ENCODE measurements around the gene ZNF814. TPM values are rescaled to one million over a fixed set of nuclear protein-coding genes. Genes with fewer than 3 reads are reported as not detected.
"Not testable (repeated sequence)": the region's sequence is repeated elsewhere in the genome, so short reads cannot be mapped to it uniquely, and the experiment has no call there.

ZNF814 gene
- 1 to 10 TPM; 9.3 to 9.6 TPM for total RNA-seq

GRCh38 chr19:57888560-57889231 is at the start of gene ZNF814:
Gene ZNF814, minus strand, starts transcription at chr19:57889037. Its CDS starts 235 bp downstream, at chr19:57888802.
- CTCF ChIA-PET = no interaction called here
- peak within 1 kb of the TSS; percentile 31 for H3K27ac Mint-ChIP-seq
- peak; percentile 80 for DNase-seq
- H3K4me3 Mint-ChIP-seq = peak within 1 kb of the TSS; percentile 79
- no peaks in the 10 kb centered on the region for H3K27me3 Mint-ChIP-seq
- peaks cover 46% of the 10 kb centered on the region for H3K9me3 Mint-ChIP-seq
- POLR2A ChIA-PET = interaction anchor here (0.8 to 1.2 kb wide), 4 partner anchors 28 to 256 kb away, joined by 3 to 5 read pairs (median 4); partner anchors contain the start of genes ZNF211, ZNF417 and ZNF587
- H3K4me1 Mint-ChIP-seq = peaks cover 19% of the 10 kb centered on the region
- peaks cover 59% of the 10 kb centered on the region for H3K36me3 Mint-ChIP-seq (ENCODE audit: low read depth)

GRCh38 chr19:57935731-57936130 is 46.9 kb upstream of the ZNF814 start:
- Mint-ChIP-seq H3K4me3 (no peak overlapping the region), H3K9me3 (peaks cover 53% of the 10 kb centered on the region), H3K27me3 (no peaks in the 10 kb centered on the region), H3K4me1 (peaks cover 10% of the 10 kb centered on the region), H3K27ac (no peak overlapping the region), H3K36me3 (ENCODE audit: low read depth) (peaks cover 58% of the 10 kb centered on the region)
- no peak for DNase-seq
- CTCF ChIA-PET = interaction anchor here (0.5 kb wide), 1 partner anchor 110 kb away, joined by 3 read pairs; no protein-coding TSS in a partner anchor
- POLR2A ChIA-PET = interaction anchor here (1.9 kb wide), 1 partner anchor 20 kb away, joined by 8 read pairs; the partner anchor contains the start of gene ZNF417

- Mint-ChIP-seq H3K9me3 (peaks cover 54% of the 10 kb centered on the region), H3K4me1 (peaks cover 10% of the 10 kb centered on the region)
- POLR2A ChIA-PET = interaction anchor here (1.9 kb wide), 1 partner anchor 19 kb away, joined by 8 read pairs; the partner anchor contains the start of gene ZNF417
Observed at GRCh38 chr19:57934820-57935665, 46.2 kb upstream of the ZNF814 start, which contains the start of gene ZNF418. Gene ZNF418, minus strand, starts transcription at chr19:57935402. Its CDS starts 1,580 bp downstream, at chr19:57933822.

GRCh38 chr19:57927587-57927986 is 38.8 kb upstream of the ZNF814 start:
- no peak for DNase-seq
- CTCF ChIA-PET = no interaction called here
- no peak overlapping the region for H3K27ac Mint-ChIP-seq
- H3K4me1 Mint-ChIP-seq = no peaks in the 10 kb centered on the region
- H3K27me3 Mint-ChIP-seq = no peaks in the 10 kb centered on the region
- H3K4me3 Mint-ChIP-seq = no peak overlapping the region
- H3K9me3 Mint-ChIP-seq = peaks cover 55% of the 10 kb centered on the region
- POLR2A ChIA-PET = no interaction called here
- H3K36me3 Mint-ChIP-seq (ENCODE audit: low read depth) = peaks cover 36% of the 10 kb centered on the region

More at GRCh38 chr19:57934820-57935665, 46.2 kb upstream of the ZNF814 start, which contains the start of gene ZNF418:
- peak; percentile 51 for DNase-seq
- H3K27me3 Mint-ChIP-seq = no peaks in the 10 kb centered on the region
- peak within 1 kb of the TSS; percentile 76 for H3K4me3 Mint-ChIP-seq
- CTCF ChIA-PET = no interaction called here
- H3K27ac Mint-ChIP-seq = no peak within 1 kb of the TSS
- H3K36me3 Mint-ChIP-seq (ENCODE audit: low read depth) = peaks cover 56% of the 10 kb centered on the region

GRCh38 chr19:57916168-57916995 is 27.5 kb upstream of the ZNF814 start, which contains the start of gene ZNF417:
Gene ZNF417, minus strand, starts transcription at chr19:57916592. Its CDS starts 181 bp downstream, at chr19:57916411.
- DNase-seq = peak; percentile 86
- H3K4me3 Mint-ChIP-seq = peak within 1 kb of the TSS; percentile 89
- POLR2A ChIA-PET = interaction anchor here (0.6 to 1.9 kb wide), 12 partner anchors 18 to 527 kb away, joined by 3 to 17 read pairs (median 5); partner anchors contain the start of genes ZNF418, ZNF544, ZNF548 and ZNF587

GRCh38 chr19:57914531-57914930 is 25.7 kb upstream of the ZNF814 start:
- Mint-ChIP-seq H3K4me3 (peak overlapping the region; percentile 47), H3K36me3 (ENCODE audit: low read depth) (peaks cover 75% of the 10 kb centered on the region), H3K27me3 (no peaks in the 10 kb centered on the region), H3K27ac (no peak overlapping the region), H3K9me3 (peaks cover 49% of the 10 kb centered on the region), H3K4me1 (peaks cover 31% of the 10 kb centered on the region)
- DNase-seq = no peak
- ChIA-PET POLR2A (no interaction called here), CTCF (no interaction called here)

More at GRCh38 chr19:57916168-57916995, 27.5 kb upstream of the ZNF814 start, which contains the start of gene ZNF417:
- CTCF ChIA-PET = interaction anchor here (0.9 to 1.3 kb wide), 3 partner anchors 9 to 598 kb away, joined by 3 read pairs; no protein-coding TSS in a partner anchor
- H3K27ac Mint-ChIP-seq = peak within 1 kb of the TSS; percentile 92
- peaks cover 50% of the 10 kb centered on the region for H3K9me3 Mint-ChIP-seq
- not testable (repeated sequence) for H3K27me3 Mint-ChIP-seq
- peaks cover 68% of the 10 kb centered on the region for H3K36me3 Mint-ChIP-seq (ENCODE audit: low read depth)
- H3K4me1 Mint-ChIP-seq = peaks cover 31% of the 10 kb centered on the region

- no peak overlapping the region for H3K27ac Mint-ChIP-seq
- ChIA-PET CTCF (interaction anchor here (0.6 kb wide), 1 partner anchor 9 kb away, joined by 3 read pairs; the partner anchor contains the start of gene ZNF417), POLR2A (no interaction called here)
- peaks cover 1% of the 10 kb centered on the region for H3K4me1 Mint-ChIP-seq
- no peak overlapping the region for H3K4me3 Mint-ChIP-seq
- DNase-seq = no peak
- H3K36me3 Mint-ChIP-seq (ENCODE audit: low read depth) = peaks cover 75% of the 10 kb centered on the region
- H3K9me3 Mint-ChIP-seq = peaks cover 57% of the 10 kb centered on the region
- H3K27me3 Mint-ChIP-seq = no peaks in the 10 kb centered on the region
Observed at GRCh38 chr19:57907394-57907793, 18.6 kb upstream of the ZNF814 start.

- Mint-ChIP-seq H3K36me3 (ENCODE audit: low read depth) (peaks cover 64% of the 10 kb centered on the region), H3K4me3 (no peak overlapping the region), H3K4me1 (no peaks in the 10 kb centered on the region), H3K9me3 (peaks cover 53% of the 10 kb centered on the region), H3K27me3 (no peaks in the 10 kb centered on the region), H3K27ac (no peak overlapping the region)
- POLR2A ChIA-PET = no interaction called here
- CTCF ChIA-PET = no interaction called here
- DNase-seq = no peak
Observed at GRCh38 chr19:57905258-57905657, 16.4 kb upstream of the ZNF814 start.

- Mint-ChIP-seq H3K27ac (no peak overlapping the region), H3K36me3 (ENCODE audit: low read depth) (peaks cover 52% of the 10 kb centered on the region), H3K4me3 (no peak overlapping the region), H3K4me1 (no peaks in the 10 kb centered on the region), H3K9me3 (peaks cover 49% of the 10 kb centered on the region), H3K27me3 (no peaks in the 10 kb centered on the region)
- ChIA-PET POLR2A (no interaction called here), CTCF (no interaction called here)
- no peak for DNase-seq
Observed at GRCh38 chr19:57903618-57904184, 14.9 kb upstream of the ZNF814 start.

GRCh38 chr19:57900311-57900710 is 11.5 kb upstream of the ZNF814 start:
- POLR2A ChIA-PET = no interaction called here
- CTCF ChIA-PET = interaction anchor here (1.5 kb wide), 1 partner anchor 16 kb away, joined by 3 read pairs; the partner anchor contains the start of gene ZNF417
- Mint-ChIP-seq H3K4me1 (no peaks in the 10 kb centered on the region), H3K36me3 (ENCODE audit: low read depth) (peaks cover 26% of the 10 kb centered on the region), H3K4me3 (no peak overlapping the region), H3K9me3 (peaks cover 36% of the 10 kb centered on the region), H3K27ac (no peak overlapping the region), H3K27me3 (no peaks in the 10 kb centered on the region)
- no peak for DNase-seq

- H3K4me3 Mint-ChIP-seq, H3K27ac Mint-ChIP-seq, POLR2A ChIA-PET, CTCF ChIA-PET, H3K27me3 Mint-ChIP-seq, DNase-seq: not testable (repeated sequence)
- H3K36me3 Mint-ChIP-seq (ENCODE audit: low read depth) = peaks cover 40% of the 10 kb centered on the region
- peaks cover 39% of the 10 kb centered on the region for H3K9me3 Mint-ChIP-seq
- peaks cover 19% of the 10 kb centered on the region for H3K4me1 Mint-ChIP-seq
Observed at GRCh38 chr19:57890706-57891105, 1.9 kb upstream of the ZNF814 start.

- POLR2A ChIA-PET = interaction anchor here (0.8 to 1.2 kb wide), 4 partner anchors 29 to 255 kb away, joined by 3 to 5 read pairs (median 4); partner anchors contain the start of genes ZNF211, ZNF417 and ZNF587
- Mint-ChIP-seq H3K27me3 (no peaks in the 10 kb centered on the region), H3K4me3 (peak overlapping the region; percentile 79), H3K4me1 (peaks cover 19% of the 10 kb centered on the region), H3K36me3 (ENCODE audit: low read depth) (peaks cover 64% of the 10 kb centered on the region), H3K9me3 (peaks cover 46% of the 10 kb centered on the region), H3K27ac (peak overlapping the region; percentile 31)
- DNase-seq = no peak
- CTCF ChIA-PET = no interaction called here
Observed at GRCh38 chr19:57888107-57888559, 704 bp downstream of the ZNF814 start.
